ENCODE results near the gene GJB6.

GJB6 gene

DNA sequence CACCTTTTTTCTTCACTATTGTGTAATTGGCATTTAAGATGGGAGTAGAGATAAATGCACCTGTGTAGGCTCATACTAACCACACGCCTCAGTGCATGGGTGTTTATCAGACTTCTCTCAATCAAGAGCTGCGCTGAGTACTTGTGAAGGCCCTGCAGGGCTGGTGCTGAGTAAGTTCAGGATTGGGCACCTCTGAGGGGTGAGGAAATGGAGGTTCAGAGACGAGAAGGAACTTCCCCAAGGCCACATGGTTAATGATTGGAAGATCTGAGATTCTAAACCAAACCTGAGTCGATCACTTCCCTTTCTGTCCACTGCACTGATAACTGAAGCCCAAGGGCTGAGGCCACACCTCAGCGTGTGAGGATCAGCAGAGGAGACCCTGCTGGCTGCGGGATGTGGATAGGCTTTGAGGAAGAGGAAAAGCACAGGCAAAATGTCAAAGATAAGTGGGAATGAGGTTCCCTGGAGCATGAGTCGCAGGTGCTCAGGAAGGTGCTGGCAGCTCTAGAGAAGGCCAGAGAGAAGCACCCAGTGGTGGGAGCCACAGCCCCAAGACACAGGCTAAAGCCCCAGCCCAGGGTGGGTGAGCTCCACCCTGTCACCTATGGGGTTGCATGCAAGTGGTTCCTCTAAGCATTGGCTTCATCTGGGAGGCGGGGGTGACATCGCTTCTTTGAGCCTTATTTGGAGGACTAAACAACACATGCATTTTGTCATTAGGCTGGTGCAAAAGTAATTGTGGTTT, 32.3 kb upstream of the GJB6 start:
- in situ Hi-C loops (cut with HindIII; ENCODE audit: low sequenced_read_pairs), result no loop called here
- no peak for TF ChIP-seq CTCF (IDR thresholded peaks at IDR 0.05; ENCODE audit: low read depth, low read length, missing control alignments)
- DNase-seq (ENCODE audit: low read depth), result no peak
- no peak overlapping the region for H3K4me3 ChIP-seq (ENCODE audit: low read depth, low read length)

DNA sequence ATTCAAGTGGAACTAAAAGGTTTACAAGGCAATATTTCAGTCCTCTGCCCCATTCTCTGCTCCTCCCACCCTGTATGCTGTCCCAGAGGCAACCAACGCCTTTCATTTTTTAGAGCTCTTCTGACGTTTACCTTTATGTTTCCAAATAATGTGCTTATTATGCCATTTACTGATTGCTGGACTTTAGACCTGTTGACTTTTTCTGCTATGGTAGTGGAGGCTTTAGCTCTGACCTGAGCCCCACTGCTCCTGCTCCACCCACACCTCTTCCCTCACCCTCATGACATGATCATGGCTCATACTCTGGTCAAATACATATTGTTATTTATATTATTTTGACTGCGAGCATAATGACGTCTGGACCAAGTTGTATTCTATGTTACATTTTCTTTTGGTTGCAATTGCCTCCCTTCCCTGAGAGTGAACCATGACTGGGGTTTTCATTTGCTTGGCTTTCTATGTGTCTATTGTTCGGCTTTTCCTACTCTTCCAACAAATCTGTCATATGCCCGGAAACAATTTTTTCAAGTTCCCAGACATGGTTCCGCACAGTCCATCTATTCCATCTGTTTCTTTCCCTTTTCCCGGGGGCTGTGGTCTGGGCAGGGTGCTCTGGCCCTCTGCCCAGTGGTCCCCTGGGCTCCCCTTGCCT, 31.4 kb upstream of the GJB6 start:
- no peak overlapping the region for H3K4me3 ChIP-seq (ENCODE audit: low read depth, low read length)
- TF ChIP-seq CTCF (IDR thresholded peaks at IDR 0.05; ENCODE audit: low read depth, low read length, missing control alignments), result no peak
- no peak for DNase-seq (ENCODE audit: low read depth)
- in situ Hi-C loops (cut with HindIII; ENCODE audit: low sequenced_read_pairs), result no loop called here

- no peak for DNase-seq (ENCODE audit: low read depth)
- in situ Hi-C loops (cut with HindIII; ENCODE audit: low sequenced_read_pairs), result no loop called here
- TF ChIP-seq CTCF (IDR thresholded peaks at IDR 0.05; ENCODE audit: low read depth, low read length, missing control alignments), result no peak
- no peak overlapping the region for H3K4me3 ChIP-seq (ENCODE audit: low read depth, low read length)
Observed at GRCh38 chr13:20258963-20259288, 26.8 kb upstream of the GJB6 start.

GRCh38 chr13:20258208-20258962, 26.3 kb upstream of the GJB6 start:
- no peak overlapping the region for H3K4me3 ChIP-seq (ENCODE audit: low read depth, low read length)
- in situ Hi-C loops (cut with HindIII; ENCODE audit: low sequenced_read_pairs), result no loop called here
- no peak for TF ChIP-seq CTCF (IDR thresholded peaks at IDR 0.05; ENCODE audit: low read depth, low read length, missing control alignments)
- no peak for DNase-seq (ENCODE audit: low read depth)

- TF ChIP-seq CTCF (IDR thresholded peaks at IDR 0.05; ENCODE audit: low read depth, low read length, missing control alignments), result no peak
- no peak for DNase-seq (ENCODE audit: low read depth)
- no peak overlapping the region for H3K4me3 ChIP-seq (ENCODE audit: low read depth, low read length)
- in situ Hi-C loops (cut with HindIII; ENCODE audit: low sequenced_read_pairs), result loop anchor here (5.0 kb wide), 1 partner anchor 67 kb away; no protein-coding TSS in a partner anchor
Observed at GRCh38 chr13:20254076-20254475, 22.0 kb upstream of the GJB6 start.

DNA sequence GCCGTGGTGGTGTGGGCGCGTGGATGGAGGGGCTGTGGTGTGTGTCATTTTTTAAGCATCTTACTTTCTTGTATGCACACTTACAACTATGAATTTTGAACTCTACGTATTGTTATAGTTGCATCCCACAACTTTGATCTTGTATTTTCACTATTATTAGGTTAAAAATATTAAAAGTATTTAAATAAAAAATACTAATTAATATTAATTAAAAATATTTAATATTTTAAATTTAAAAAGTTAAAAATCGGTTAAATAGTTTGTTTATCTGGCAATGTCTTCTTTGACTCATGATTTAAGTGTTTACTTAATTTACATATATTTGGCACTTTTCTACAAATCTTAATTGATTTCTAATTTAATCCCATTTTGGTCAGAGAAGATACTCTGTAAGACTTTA, 17.8 kb upstream of the GJB6 start:
- DNase-seq (ENCODE audit: low read depth), result no peak
- in situ Hi-C loops (cut with HindIII; ENCODE audit: low sequenced_read_pairs), result loop anchor here (5.0 kb wide), 1 partner anchor 63 kb away; no protein-coding TSS in a partner anchor
- no peak for TF ChIP-seq CTCF (IDR thresholded peaks at IDR 0.05; ENCODE audit: low read depth, low read length, missing control alignments)
- H3K4me3 ChIP-seq (ENCODE audit: low read depth, low read length), result no peak overlapping the region

All from astrocyte of the cerebellum (primary cell).